SK-N-SH (cell line): ENCODE results near the gene EIF4E. TPM values are rescaled to one million over a fixed set of nuclear protein-coding genes. Genes with fewer than 3 reads are reported as not detected.

ENCODE experiments used
- CTCF ChIA-PET: fragments of 300-600, 350-600 bp; formaldehyde crosslinking; extraction: SDS; loops from one replicate; lab custom pipeline; 2021; lab: Yijun Ruan, JAX
- POLR2A ChIA-PET: fragments of 350-600 bp; sonication (Branson Sonifier 250); formaldehyde crosslinking; extraction: SDS; loops from one replicate; lab custom pipeline; 2020; ENCODE audit warnings: antibody characterized with exemption, inconsistent platforms; lab: Yijun Ruan, JAX
- DNase-seq: peaks from one replicate; pipeline ENCODE4 v3.0.0; 2012
- H2AFZ ChIP-seq: fragments of 200-600 bp; sonication (generic); 2 replicates; pipeline ENCODE4 v1.8.1; 2016; ENCODE audit warnings: antibody characterized with exemption, mild to moderate bottlenecking, low read depth
- H3F3A ChIP-seq: fragments of 200-600 bp; sonication (generic); replicated peaks from 2 replicates; pipeline ENCODE3; 2016; ENCODE audit warnings: antibody characterized with exemption, mild to moderate bottlenecking; ENCODE audit not compliant: insufficient read depth
- H3K27ac ChIP-seq, 2 experiments: fragments of 200-500 bp in 1 of 2; fragments of 200-600 bp in 1 of 2; sonication (Bioruptor generic) in 1 of 2; sonication (generic), shearing (Covaris generic) in 1 of 2; 2 replicates each; pipeline versions ENCODE4 v1.5.1 to v1.6.1; 2014 to 2016; ENCODE audit warnings: low read depth in 2 of 2, inconsistent platforms in 1 of 2, low read length in 1 of 2, mild to moderate bottlenecking in 1 of 2, mixed read lengths in 1 of 2
- H3K27me3 ChIP-seq: fragments of 200-600 bp; sonication (generic), shearing (Covaris generic); 2 replicates; pipeline ENCODE4 v1.6.1; 2016; ENCODE audit warnings: mixed run types; ENCODE audit not compliant: insufficient read depth
- H3K36me3 ChIP-seq, 2 experiments: fragments of 200-500 bp in 1 of 2; fragments of 200-600 bp in 1 of 2; sonication (Bioruptor generic) in 1 of 2; sonication (generic) in 1 of 2; replicated peaks in 1 of 2; 2 replicates each; pipeline versions ENCODE3 to v1.5.1; 2014 to 2016; ENCODE audit warnings: low read length in 1 of 2, mild to moderate bottlenecking in 1 of 2; ENCODE audit not compliant: insufficient read depth in 2 of 2, control insufficient read depth in 1 of 2
- H3K4me1 ChIP-seq, 2 experiments: fragments of 200-500 bp in 1 of 2; fragments of 200-600 bp in 1 of 2; sonication (Bioruptor generic) in 1 of 2; sonication (generic), shearing (Covaris generic) in 1 of 2; 2 replicates each; pipeline versions ENCODE4 v1.5.1 to v1.6.1; 2014 to 2016; ENCODE audit warnings: low read depth in 1 of 2, low read length in 1 of 2, mixed run types in 1 of 2; ENCODE audit not compliant: insufficient read depth in 2 of 2, control insufficient read depth in 1 of 2
- H3K4me2 ChIP-seq: fragments of 200-600 bp; sonication (generic), shearing (Covaris generic); 2 replicates; pipeline ENCODE4 v1.6.1; 2017; ENCODE audit warnings: mixed run types
- H3K4me3 ChIP-seq, 2 experiments: fragments of 200-500 bp in 1 of 2; fragments of 200-600 bp in 1 of 2; sonication (Bioruptor generic) in 1 of 2; sonication (generic), shearing (Covaris generic) in 1 of 2; 2 replicates each; pipeline versions ENCODE4 v1.5.1 to v1.8.1; 2014 to 2016; ENCODE audit warnings: low read depth in 2 of 2, inconsistent platforms in 1 of 2, low read length in 1 of 2, mild to moderate bottlenecking in 1 of 2, mixed read lengths in 1 of 2, moderate library complexity in 1 of 2
- H3K79me2 ChIP-seq: fragments of 200-600 bp; sonication (generic); 2 replicates; pipeline ENCODE4 v1.8.1; 2017; ENCODE audit warnings: mild to moderate bottlenecking; ENCODE audit not compliant: insufficient read depth
- H3K9ac ChIP-seq: fragments of 200-600 bp; sonication (generic); 2 replicates; pipeline ENCODE4 v1.6.1; 2017; ENCODE audit warnings: mixed run types
- H3K9me2 ChIP-seq: fragments of 200-600 bp; sonication (generic); 2 replicates; pipeline ENCODE4 v1.6.1; 2017; ENCODE audit warnings: mixed run types
- H3K9me3 ChIP-seq: fragments of 200-600 bp; sonication (generic); 2 replicates; pipeline ENCODE4 v1.6.1; 2017; ENCODE audit warnings: mixed run types, mild to moderate bottlenecking, moderate library complexity
- H4K20me1 ChIP-seq: fragments of 200-600 bp; sonication (generic); 2 replicates; pipeline ENCODE4 v1.6.1; 2017; ENCODE audit warnings: mild to moderate bottlenecking, mixed run types; ENCODE audit not compliant: insufficient read depth
- CHD2 ChIP-seq: fragments of 150-350 bp; IDR thresholded peaks from 2 replicates; pipeline ENCODE4 v1.6.1; 2018; ENCODE audit warnings: low read length; ENCODE audit not compliant: partially characterized antibody
- CTCF ChIP-seq: fragments of 200-600 bp; sonication (generic); IDR thresholded peaks from 2 replicates; pipeline ENCODE4 v1.6.1; 2017; ENCODE audit warnings: antibody characterized with exemption, mild to moderate bottlenecking, moderate library complexity
- ELF1 ChIP-seq: IDR thresholded peaks from 2 replicates; pipeline ENCODE4 v1.4.0; 2012
- FOSL2 ChIP-seq: IDR thresholded peaks from 2 replicates; pipeline ENCODE4 v1.4.0; 2012; ENCODE audit warnings: low read depth, mild to moderate bottlenecking, moderate library complexity, borderline replicate concordance
- FOXM1 ChIP-seq: IDR thresholded peaks from 2 replicates; pipeline ENCODE4 v1.4.0; 2012; ENCODE audit warnings: low read depth, mild to moderate bottlenecking
- IRF3 ChIP-seq: fragments of 150-350 bp; IDR thresholded peaks from 2 replicates; pipeline ENCODE4 v1.6.1; 2016; ENCODE audit warnings: mild to moderate bottlenecking, low read depth, low read length
- MEF2A ChIP-seq: IDR thresholded peaks from 2 replicates; pipeline ENCODE4 v1.4.0; 2012; ENCODE audit warnings: low read depth, borderline replicate concordance
- NRF1 ChIP-seq: IDR thresholded peaks from 2 replicates; pipeline ENCODE4 v1.6.1; 2012; ENCODE audit warnings: low read depth, mild to moderate bottlenecking, low read length
- POLR2AphosphoS5 ChIP-seq: IDR thresholded peaks from 2 replicates; pipeline ENCODE4 v1.6.1; 2012; ENCODE audit warnings: low read depth, low read length
- RCOR1 ChIP-seq: fragments of 150-350 bp; IDR thresholded peaks from 2 replicates; pipeline ENCODE4 v1.6.1; 2017; ENCODE audit warnings: antibody characterized with exemption, low read length
- TAF1 ChIP-seq: IDR thresholded peaks from 2 replicates; pipeline ENCODE4 v1.6.1; 2012; ENCODE audit warnings: low read depth, mild to moderate bottlenecking, low read length, moderate library complexity, borderline replicate concordance
- TCF12 ChIP-seq: IDR thresholded peaks from 2 replicates; pipeline ENCODE4 v1.4.0; 2012
- USF2 ChIP-seq: fragments of 150-350 bp; IDR thresholded peaks from 2 replicates; pipeline ENCODE4 v1.6.1; 2017; ENCODE audit warnings: antibody characterized with exemption, low read length, low read depth, borderline replicate concordance
- YY1 ChIP-seq: IDR thresholded peaks from 2 replicates; pipeline ENCODE4 v1.4.0; 2012; ENCODE audit warnings: low read depth, mild to moderate bottlenecking
- ZBTB33 ChIP-seq: IDR thresholded peaks from 2 replicates; pipeline ENCODE4 v1.4.0; 2012; ENCODE audit warnings: low read depth, borderline replicate concordance
- WGBS: methylation state at CpG from one replicate; pipeline ENCODE4 v1.1.6; 2017; ENCODE audit warnings: low lambda C conversion rate; 5-methylcytosine and 5-hydroxymethylcytosine counted together
- polyA plus RNA-seq, 3 experiments: library from polyadenylated mRNA; depleted of rRNA; stranded (reverse); fragments of >200 nt; gene quantifications; 2 replicates each; pipeline ENCODE4 v1.2.3, GENCODE V29; 2012

EIF4E gene
- polyA plus RNA-seq, 1 of the 3 experiments (the other 2 are of a cell fraction) = 59.8 TPM

GRCh38 chr4:98908182-98908581 is 20.8 kb downstream of the EIF4E start:
- Histone ChIP-seq H4K20me1 (peaks cover 87% of the 10 kb centered on the region), H3K4me1 (peaks cover 4 to 25% of the 10 kb centered on the region in 2 experiments; a peak in 3 of 4 replicates), H2AFZ (no peak overlapping the region), H3K9me2 (no peaks in the 10 kb centered on the region), H3F3A (peaks cover 3% of the 10 kb centered on the region), H3K79me2 (peaks cover 100% of the 10 kb centered on the region), H3K4me3 (no peak overlapping the region), H3K9me3 (no peaks in the 10 kb centered on the region), H3K27ac (no peak overlapping the region), H3K9ac (no peak overlapping the region), H3K4me2 (no peak overlapping the region)
- DNase-seq = no peak
- WGBS = 86% methylated on average over 3 of the region's 3 CpGs
- no peak for TF ChIP-seq USF2
- no peak for TF ChIP-seq RCOR1
- no peak for TF ChIP-seq FOXM1
- no peak for TF ChIP-seq IRF3
- no peak for TF ChIP-seq ELF1
- TF ChIP-seq NRF1 = no peak
- TF ChIP-seq POLR2AphosphoS5 = no peak
- no peak for TF ChIP-seq MEF2A
- no peak for TF ChIP-seq CHD2
- no peak for TF ChIP-seq TAF1
- no peak for TF ChIP-seq CTCF
- TF ChIP-seq FOSL2 = no peak
- TF ChIP-seq YY1 = no peak
- TF ChIP-seq TCF12 = no peak
- no peak for TF ChIP-seq ZBTB33
- TF ChIP-seq, all 33 proteins: peak for 0
- H3K36me3 ChIP-seq = peaks cover 2 to 22% of the 10 kb centered on the region in 2 experiments
- H3K27me3 ChIP-seq = no peaks in the 10 kb centered on the region
- POLR2A ChIA-PET = no interaction called here
- CTCF ChIA-PET = no interaction called here
